ENCODE data around the gene GALNT18.

DNA sequence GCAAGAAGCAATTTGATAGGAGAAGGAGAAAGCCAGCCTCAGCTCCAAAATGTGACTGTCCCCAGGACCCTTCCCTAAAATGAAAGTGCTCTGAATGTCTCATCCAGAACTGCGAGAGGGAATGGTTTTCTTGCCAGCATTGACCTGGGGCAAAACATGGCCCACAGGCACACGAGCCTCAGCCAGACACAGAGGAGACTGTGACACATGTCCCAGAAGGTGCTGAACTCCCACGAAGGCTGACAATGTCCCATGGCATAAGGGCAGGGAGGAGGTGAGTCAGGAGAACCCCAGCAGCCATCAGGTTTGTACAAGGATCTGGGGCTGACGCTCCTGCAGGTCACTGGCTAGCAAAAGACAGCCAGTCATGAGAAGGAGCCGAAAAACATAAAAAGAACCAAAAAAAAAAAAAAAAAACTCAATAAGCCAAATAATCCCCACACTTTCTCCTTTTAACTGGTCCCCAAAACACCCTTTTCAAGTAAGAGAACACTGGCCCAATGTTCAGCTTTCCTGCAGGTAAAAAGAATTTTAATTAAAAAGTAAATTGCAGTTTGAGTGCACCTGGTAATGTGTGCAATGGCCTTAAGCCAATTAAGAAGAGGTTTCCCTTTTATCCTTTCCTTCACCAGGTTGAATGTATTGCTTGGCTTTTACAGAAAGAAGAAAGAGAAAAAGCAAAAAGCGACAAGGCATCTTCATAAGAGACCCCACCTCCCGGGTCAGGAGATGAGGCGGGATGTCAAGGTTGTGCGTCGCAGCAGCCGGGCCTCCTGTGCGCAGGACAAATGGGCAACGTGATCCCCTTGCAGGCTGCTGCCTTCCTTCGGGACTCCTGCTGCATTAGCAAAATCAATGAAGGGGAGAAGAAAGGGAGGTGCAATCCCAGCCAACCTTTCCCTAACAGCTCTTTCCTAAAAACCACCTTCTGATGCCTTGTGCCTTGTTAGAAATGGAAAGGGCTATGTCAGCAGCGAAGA lies 43.6 kb downstream of the GALNT18 start:
- TF ChIP-seq, protein P1, sequence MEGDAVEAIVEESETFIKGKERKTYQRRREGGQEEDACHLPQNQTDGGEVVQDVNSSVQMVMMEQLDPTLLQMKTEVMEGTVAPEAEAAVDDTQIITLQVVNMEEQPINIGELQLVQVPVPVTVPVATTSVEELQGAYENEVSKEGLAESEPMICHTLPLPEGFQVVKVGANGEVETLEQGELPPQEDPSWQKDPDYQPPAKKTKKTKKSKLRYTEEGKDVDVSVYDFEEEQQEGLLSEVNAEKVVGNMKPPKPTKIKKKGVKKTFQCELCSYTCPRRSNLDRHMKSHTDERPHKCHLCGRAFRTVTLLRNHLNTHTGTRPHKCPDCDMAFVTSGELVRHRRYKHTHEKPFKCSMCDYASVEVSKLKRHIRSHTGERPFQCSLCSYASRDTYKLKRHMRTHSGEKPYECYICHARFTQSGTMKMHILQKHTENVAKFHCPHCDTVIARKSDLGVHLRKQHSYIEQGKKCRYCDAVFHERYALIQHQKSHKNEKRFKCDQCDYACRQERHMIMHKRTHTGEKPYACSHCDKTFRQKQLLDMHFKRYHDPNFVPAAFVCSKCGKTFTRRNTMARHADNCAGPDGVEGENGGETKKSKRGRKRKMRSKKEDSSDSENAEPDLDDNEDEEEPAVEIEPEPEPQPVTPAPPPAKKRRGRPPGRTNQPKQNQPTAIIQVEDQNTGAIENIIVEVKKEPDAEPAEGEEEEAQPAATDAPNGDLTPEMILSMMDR (conservative IDR thresholded peaks at IDR 0.05) = no peak
- no peak for TF ChIP-seq ZFX (IDR thresholded peaks at IDR 0.05)
